OCI-LY1 (cell line): ENCODE data around the gene IGLL5.

ENCODE experiments used
- CTCF ChIP-seq: fragments of 200-600 bp; sonication (generic), shearing (Covaris generic); IDR thresholded peaks from 2 replicates; pipeline ENCODE4 v1.5.1; 2017; ENCODE audit warnings: mild to moderate bottlenecking, antibody characterized with exemption, low read length, moderate library complexity, mixed read lengths
- EZH2 ChIP-seq: fragments of 200-600 bp; sonication (generic), shearing (Covaris generic); IDR thresholded peaks from 2 replicates; pipeline ENCODE4 v1.8.0; 2017; ENCODE audit warnings: borderline replicate concordance, mixed run types, mild to moderate bottlenecking, antibody characterized with exemption, low read length, moderate library complexity, mixed read lengths

GRCh38 chr22:22880645-22881044 lies 7.0 kb upstream of the IGLL5 start:
- no peak for TF ChIP-seq CTCF
- no peak for TF ChIP-seq EZH2
